ENCODE data around the gene SERP2.

The SERP2 gene

DNA sequence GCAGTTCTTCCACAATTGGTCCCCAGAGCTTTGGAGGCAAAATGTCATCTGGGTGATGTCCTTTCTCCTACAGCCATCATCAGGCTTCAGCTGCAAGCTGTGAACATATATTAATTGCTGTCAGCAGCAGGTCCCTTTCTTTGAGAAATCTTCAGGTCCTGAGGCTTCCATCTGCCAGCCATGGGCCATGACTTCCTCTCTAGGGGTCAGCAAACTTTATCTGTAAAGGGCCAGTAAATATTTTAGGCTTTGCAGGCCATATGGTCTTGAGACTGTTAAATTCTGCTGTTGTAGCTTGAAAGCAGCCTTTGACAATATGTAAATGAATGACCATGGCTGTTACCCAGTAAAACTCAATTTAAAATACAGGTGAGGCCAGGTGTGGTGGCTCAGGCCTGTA lies 27.1 kb downstream of the SERP2 start:
- Histone ChIP-seq H3K79me1 (ENCODE audit: low read depth, low read length) (no peaks in the 10 kb centered on the region), H3K18ac (ENCODE audit: low read length) (no peak overlapping the region), H3K36me3 (replicated peaks in 1 of 2; ENCODE audit: control insufficient read depth in 2 of 2, insufficient read depth in 2 of 2, low read length in 2 of 2) (no peaks in the 10 kb centered on the region), H3K4me2 (ENCODE audit: insufficient read depth, low read length, poor library complexity, severe bottlenecking) (no peak overlapping the region), H2AK5ac (ENCODE audit: low read depth, low read length) (no peak overlapping the region), H3K23ac (ENCODE audit: low read depth, low read length, poor library complexity) (no peak overlapping the region), H2BK12ac (ENCODE audit: low read length) (no peak overlapping the region), H4K8ac (ENCODE audit: low read depth, low read length) (no peak overlapping the region), H3K9ac (ENCODE audit: low read depth, low read length, poor library complexity) (no peak overlapping the region), H2AFZ (ENCODE audit: low read length) (no peak overlapping the region), H3K27ac (replicated peaks; ENCODE audit: low read length) (no peak overlapping the region), H2BK120ac (ENCODE audit: low read depth, low read length) (no peak overlapping the region), H2BK5ac (ENCODE audit: low read length) (no peak overlapping the region), H3K9me3 (replicated peaks in 1 of 2; ENCODE audit: control insufficient read depth in 2 of 2, insufficient read depth in 1 of 2, low read depth in 1 of 2, low read length in 2 of 2) (no peaks in the 10 kb centered on the region), H3K4me1 (ENCODE audit: control insufficient read depth in 2 of 2, insufficient read depth in 1 of 2, low read depth in 1 of 2, low read length in 2 of 2) (peaks cover 42 to 52% of the 10 kb centered on the region in 2 donors), H4K91ac (ENCODE audit: low read depth, low read length, poor library complexity) (no peak overlapping the region), H3K14ac (ENCODE audit: low read length) (no peak overlapping the region), H3K4ac (ENCODE audit: low read length) (no peak overlapping the region), H2BK15ac (ENCODE audit: low read length) (no peak overlapping the region), H3K4me3 (ENCODE audit: low read length in 2 of 2) (no peak overlapping the region), H3K27me3 (ENCODE audit: control insufficient read depth in 3 of 3, insufficient read depth in 3 of 3, low read depth in 1 of 3, low read length in 3 of 3) (no peaks in the 10 kb centered on the region)
- DNase-seq (ENCODE audit: low spot score): no peak

DNA sequence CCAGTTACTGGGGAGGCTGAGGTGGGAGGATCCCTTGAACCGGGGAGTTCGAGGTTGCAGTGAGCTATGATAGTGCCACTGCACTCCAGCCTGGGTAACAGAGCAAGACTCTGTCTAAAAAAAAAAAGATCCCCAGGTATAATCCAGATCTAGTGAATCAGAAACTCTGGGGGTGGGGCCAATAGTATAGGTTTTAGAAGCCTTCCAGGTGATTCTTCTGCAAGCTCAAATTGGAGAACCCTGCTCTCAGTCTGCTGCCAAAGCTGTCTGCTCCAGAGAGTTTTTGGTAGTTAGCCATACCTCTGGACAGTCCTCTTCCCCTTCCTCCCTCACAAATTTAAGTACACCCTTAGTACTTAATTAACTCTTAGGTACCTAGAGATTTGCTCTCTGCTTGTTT lies 28.0 kb downstream of the SERP2 start:
- peaks cover 39 to 49% of the 10 kb centered on the region in 2 donors for H3K4me1 ChIP-seq (ENCODE audit: control insufficient read depth in 2 of 2, insufficient read depth in 1 of 2, low read depth in 1 of 2, low read length in 2 of 2)

DNA sequence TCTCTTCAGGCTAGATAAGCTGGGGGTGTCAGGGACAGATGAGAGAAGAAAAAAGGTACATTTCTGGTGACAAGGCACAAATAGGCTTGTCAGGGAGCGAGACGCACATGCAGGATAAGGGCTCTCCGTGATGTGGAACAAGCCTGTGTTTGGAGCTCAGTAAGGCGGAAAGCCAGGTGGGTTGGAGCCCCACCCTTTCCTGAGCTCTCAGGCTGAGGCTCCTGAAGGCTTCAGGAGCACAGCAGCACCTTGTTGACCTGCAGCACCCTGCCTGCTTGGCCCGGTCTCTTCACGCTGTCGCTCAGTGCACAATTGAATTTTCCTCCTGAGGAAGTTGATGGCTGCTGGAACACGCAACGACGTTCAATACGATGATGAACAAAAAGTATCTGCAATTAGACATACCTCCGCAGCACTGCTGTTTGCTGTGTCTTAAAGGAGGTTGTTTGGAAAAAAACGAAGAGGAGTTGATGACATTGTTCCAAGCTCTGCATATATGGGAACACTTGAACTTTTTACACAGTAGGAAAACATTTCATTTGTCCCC lies 29.3 kb downstream of the SERP2 start:
- no peak overlapping the region for H2AK5ac ChIP-seq (ENCODE audit: low read depth, low read length)
- H3K9ac ChIP-seq (ENCODE audit: low read depth, low read length, poor library complexity): no peak overlapping the region
- peaks cover 27 to 38% of the 10 kb centered on the region in 2 donors for H3K4me1 ChIP-seq (ENCODE audit: control insufficient read depth in 2 of 2, insufficient read depth in 1 of 2, low read depth in 1 of 2, low read length in 2 of 2)
- H3K4me2 ChIP-seq (ENCODE audit: insufficient read depth, low read length, poor library complexity, severe bottlenecking): no peak overlapping the region
- no peak overlapping the region for H3K4me3 ChIP-seq (ENCODE audit: low read length in 2 of 2)
- no peak overlapping the region for H3K23ac ChIP-seq (ENCODE audit: low read depth, low read length, poor library complexity)
- no peak overlapping the region for H2BK12ac ChIP-seq (ENCODE audit: low read length)
- no peak overlapping the region for H2BK120ac ChIP-seq (ENCODE audit: low read depth, low read length)
- H4K8ac ChIP-seq (ENCODE audit: low read depth, low read length): no peak overlapping the region
- H2BK5ac ChIP-seq (ENCODE audit: low read length): no peak overlapping the region
- H3K9me3 ChIP-seq (replicated peaks in 1 of 2; ENCODE audit: control insufficient read depth in 2 of 2, insufficient read depth in 1 of 2, low read depth in 1 of 2, low read length in 2 of 2): no peaks in the 10 kb centered on the region
- H2BK15ac ChIP-seq (ENCODE audit: low read length): no peak overlapping the region
- H3K27ac ChIP-seq (replicated peaks; ENCODE audit: low read length): no peak overlapping the region
- H3K36me3 ChIP-seq (replicated peaks in 1 of 2; ENCODE audit: control insufficient read depth in 2 of 2, insufficient read depth in 2 of 2, low read length in 2 of 2): no peaks in the 10 kb centered on the region
- no peaks in the 10 kb centered on the region for H3K79me1 ChIP-seq (ENCODE audit: low read depth, low read length)
- no peak overlapping the region for H3K4ac ChIP-seq (ENCODE audit: low read length)
- DNase-seq (ENCODE audit: low spot score): no peak
- no peak overlapping the region for H3K14ac ChIP-seq (ENCODE audit: low read length)
- no peak overlapping the region for H3K18ac ChIP-seq (ENCODE audit: low read length)
- no peaks in the 10 kb centered on the region for H3K27me3 ChIP-seq (ENCODE audit: control insufficient read depth in 3 of 3, insufficient read depth in 3 of 3, low read depth in 1 of 3, low read length in 3 of 3)
- no CpG with 5 or more reads among the region's 13 CpGs for WGBS, 2 donors (ENCODE audit: extremely low coverage in 2 of 2, insufficient read length in 2 of 2, insufficient replicate concordance in 1 of 2)
- peak overlapping the region; percentile 82 for H2AFZ ChIP-seq (ENCODE audit: low read length)
- H4K91ac ChIP-seq (ENCODE audit: low read depth, low read length, poor library complexity): no peak overlapping the region

More for the DNA sequence above, 28.0 kb downstream of the SERP2 start:
- WGBS, 2 donors (ENCODE audit: extremely low coverage in 2 of 2, insufficient read length in 2 of 2, insufficient replicate concordance in 1 of 2): no CpG with 5 or more reads among the region's 2 CpGs
- no peak overlapping the region for H3K14ac ChIP-seq (ENCODE audit: low read length)
- no peak overlapping the region for H3K23ac ChIP-seq (ENCODE audit: low read depth, low read length, poor library complexity)
- no peak overlapping the region for H3K9ac ChIP-seq (ENCODE audit: low read depth, low read length, poor library complexity)
- no peaks in the 10 kb centered on the region for H3K27me3 ChIP-seq (ENCODE audit: control insufficient read depth in 3 of 3, insufficient read depth in 3 of 3, low read depth in 1 of 3, low read length in 3 of 3)
- no peak overlapping the region for H3K4me2 ChIP-seq (ENCODE audit: insufficient read depth, low read length, poor library complexity, severe bottlenecking)
- no peak overlapping the region for H2AK5ac ChIP-seq (ENCODE audit: low read depth, low read length)
- H3K18ac ChIP-seq (ENCODE audit: low read length): no peak overlapping the region
- no peak overlapping the region for H3K4ac ChIP-seq (ENCODE audit: low read length)
- no peak overlapping the region for H2BK120ac ChIP-seq (ENCODE audit: low read depth, low read length)
- H2BK5ac ChIP-seq (ENCODE audit: low read length): no peak overlapping the region
- H2AFZ ChIP-seq (ENCODE audit: low read length): no peak overlapping the region
- H4K91ac ChIP-seq (ENCODE audit: low read depth, low read length, poor library complexity): no peak overlapping the region
- H3K36me3 ChIP-seq (replicated peaks in 1 of 2; ENCODE audit: control insufficient read depth in 2 of 2, insufficient read depth in 2 of 2, low read length in 2 of 2): no peaks in the 10 kb centered on the region
- H3K79me1 ChIP-seq (ENCODE audit: low read depth, low read length): no peaks in the 10 kb centered on the region
- H3K4me3 ChIP-seq (ENCODE audit: low read length in 2 of 2): no peak overlapping the region
- no peak overlapping the region for H3K27ac ChIP-seq (replicated peaks; ENCODE audit: low read length)
- H2BK15ac ChIP-seq (ENCODE audit: low read length): no peak overlapping the region
- no peak overlapping the region for H4K8ac ChIP-seq (ENCODE audit: low read depth, low read length)
- no peaks in the 10 kb centered on the region for H3K9me3 ChIP-seq (replicated peaks in 1 of 2; ENCODE audit: control insufficient read depth in 2 of 2, insufficient read depth in 1 of 2, low read depth in 1 of 2, low read length in 2 of 2)
- DNase-seq (ENCODE audit: low spot score): no peak
- H2BK12ac ChIP-seq (ENCODE audit: low read length): no peak overlapping the region

DNA sequence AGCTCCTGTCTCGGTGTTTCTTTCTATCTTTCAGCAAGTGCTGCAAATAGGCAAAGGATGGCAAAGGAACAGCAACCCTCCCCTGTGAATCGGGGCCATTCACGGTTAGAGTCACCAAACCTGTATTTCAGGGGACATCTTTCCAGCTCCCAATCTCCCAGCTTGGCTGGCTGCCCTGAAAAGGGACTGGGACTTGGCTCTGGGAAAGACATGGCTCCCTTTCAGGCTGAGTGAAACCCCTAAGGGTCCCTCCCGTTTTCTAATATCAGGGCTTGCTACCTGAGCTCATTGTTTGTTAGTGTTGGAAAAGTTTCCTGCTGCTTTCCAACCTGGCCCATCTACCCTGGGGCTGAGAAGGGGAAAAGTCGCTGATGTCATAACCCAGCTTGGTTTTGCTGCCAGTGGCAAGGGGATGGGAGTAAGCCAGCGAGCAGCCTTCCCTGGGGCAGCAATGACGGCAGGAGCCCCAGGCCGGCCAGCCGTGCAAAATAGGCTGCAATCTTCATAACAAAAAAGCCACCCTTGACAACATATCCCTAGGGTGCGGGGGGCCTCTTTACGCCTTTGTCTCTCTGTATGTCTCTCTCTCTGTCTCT lies 29.9 kb downstream of the SERP2 start:
- Histone ChIP-seq H3K9ac (ENCODE audit: low read depth, low read length, poor library complexity) (no peak overlapping the region), H3K27me3 (ENCODE audit: control insufficient read depth in 3 of 3, insufficient read depth in 3 of 3, low read depth in 1 of 3, low read length in 3 of 3) (no peaks in the 10 kb centered on the region), H2AK5ac (ENCODE audit: low read depth, low read length) (no peak overlapping the region), H3K9me3 (replicated peaks in 1 of 2; ENCODE audit: control insufficient read depth in 2 of 2, insufficient read depth in 1 of 2, low read depth in 1 of 2, low read length in 2 of 2) (no peaks in the 10 kb centered on the region), H3K4me3 (ENCODE audit: low read length in 2 of 2) (no peak overlapping the region), H3K4me1 (ENCODE audit: control insufficient read depth in 2 of 2, insufficient read depth in 1 of 2, low read depth in 1 of 2, low read length in 2 of 2) (peaks cover 27 to 36% of the 10 kb centered on the region in 2 donors), H2BK15ac (ENCODE audit: low read length) (no peak overlapping the region), H2AFZ (ENCODE audit: low read length) (peak overlapping the region; percentile 82), H3K14ac (ENCODE audit: low read length) (no peak overlapping the region), H3K27ac (replicated peaks; ENCODE audit: low read length) (no peak overlapping the region), H2BK12ac (ENCODE audit: low read length) (no peak overlapping the region), H4K8ac (ENCODE audit: low read depth, low read length) (no peak overlapping the region), H3K36me3 (replicated peaks in 1 of 2; ENCODE audit: control insufficient read depth in 2 of 2, insufficient read depth in 2 of 2, low read length in 2 of 2) (no peaks in the 10 kb centered on the region), H3K79me1 (ENCODE audit: low read depth, low read length) (no peaks in the 10 kb centered on the region), H3K18ac (ENCODE audit: low read length) (peak overlapping the region; percentile 33), H3K4me2 (ENCODE audit: insufficient read depth, low read length, poor library complexity, severe bottlenecking) (no peak overlapping the region), H3K23ac (ENCODE audit: low read depth, low read length, poor library complexity) (no peak overlapping the region), H2BK5ac (ENCODE audit: low read length) (no peak overlapping the region), H3K4ac (ENCODE audit: low read length) (no peak overlapping the region), H4K91ac (ENCODE audit: low read depth, low read length, poor library complexity) (no peak overlapping the region), H2BK120ac (ENCODE audit: low read depth, low read length) (no peak overlapping the region)
- no CpG with 5 or more reads among the region's 11 CpGs for WGBS, 2 donors (ENCODE audit: extremely low coverage in 2 of 2, insufficient read length in 2 of 2, insufficient replicate concordance in 1 of 2)
- DNase-seq (ENCODE audit: low spot score): no peak

Measured in neuronal stem cell (in vitro differentiated cells).